ENCODE measurements around the gene TP53BP1.

GRCh38 chr15:43526261-43526930 lies 33.4 kb upstream of the TP53BP1 start:
- TF ChIP-seq CTCF (IDR thresholded peaks at IDR 0.05): no peak
- TF ChIP-seq POLR2A (IDR thresholded peaks at IDR 0.05): no peak

Measured in heart left ventricle (tissue), 13 donors.